GM21390 (cell line): ENCODE measurements around the gene PRAMEF27.
"Not testable (repeated sequence)": the region's sequence is repeated elsewhere in the genome, so short reads cannot be mapped to it uniquely, and the experiment has no call there.

ENCODE experiments used
- ATAC-seq: cut with Tn5 transposase; IDR thresholded peaks from one replicate; pipeline ENCODE4 v1.9.1; 2021; ENCODE audit not compliant: unreplicated experiment

The PRAMEF27 gene

GRCh38 chr1:13056475-13056874, at the start of gene PRAMEF27:
PRAMEF27 (minus strand) TSS chr1:13056575; CDS start chr1:13053659, 2,916 bp downstream.
- ATAC-seq: not testable (repeated sequence)

GRCh38 chr1:13070474-13070873, 14.1 kb upstream of the PRAMEF27 start, which contains the start of gene PRAMEF25:
PRAMEF25 (plus strand) TSS chr1:13070774; CDS start chr1:13073694, 2,920 bp downstream.
- ATAC-seq: not testable (repeated sequence)

GRCh38 chr1:13019846-13020245, 36.5 kb downstream of the PRAMEF27 start:
- not testable (repeated sequence) for ATAC-seq

- ATAC-seq: not testable (repeated sequence)
These were observed 44.4 kb downstream of the PRAMEF27 start for GRCh38 chr1:13011932-13012331.

DNA sequence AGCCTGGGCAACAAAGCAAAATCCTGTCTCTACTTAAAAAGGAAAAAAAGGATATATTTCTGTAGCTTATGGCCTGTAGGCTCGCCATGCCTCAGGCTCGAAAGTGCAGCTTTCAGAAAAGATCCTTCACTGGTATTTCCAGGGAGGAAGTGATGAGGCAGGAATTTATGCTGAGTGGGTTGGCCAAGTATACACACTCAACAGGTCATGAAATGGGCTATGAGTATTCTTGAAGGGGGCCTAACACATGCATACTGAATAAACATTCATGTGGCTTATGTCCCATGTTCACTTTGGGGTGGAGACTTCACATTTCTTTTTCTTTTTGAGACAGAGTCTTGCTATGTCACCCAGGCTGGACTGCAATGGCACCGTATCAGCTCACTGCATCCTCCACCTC, 47.0 kb downstream of the PRAMEF27 start:
- ATAC-seq: not testable (repeated sequence)

DNA sequence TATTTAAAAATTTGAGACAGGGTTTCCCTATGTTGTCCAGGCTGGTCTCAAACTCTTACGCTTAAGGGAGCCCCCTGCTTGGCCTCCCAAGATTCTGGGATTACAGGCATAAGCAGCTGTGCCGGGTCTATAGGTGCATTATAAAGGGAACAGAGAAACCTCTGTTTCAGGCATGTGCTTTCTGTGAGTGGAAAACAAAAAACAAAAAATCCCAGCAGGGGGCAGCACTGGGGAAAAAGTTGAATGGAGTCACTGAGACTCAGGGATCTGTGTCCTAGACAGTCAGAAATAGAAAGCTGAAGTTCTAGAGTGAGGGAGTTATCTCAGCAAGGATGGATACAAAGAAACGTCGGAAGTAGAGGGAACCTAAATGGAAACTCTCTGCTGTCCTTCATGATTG, 50.6 kb downstream of the PRAMEF27 start:
- ATAC-seq: not testable (repeated sequence)
